Measurements from ENCODE around the gene GIGYF1. TPM values are rescaled to one million over a fixed set of nuclear protein-coding genes. Genes with fewer than 3 reads are reported as not detected.
"Not testable (repeated sequence)": the region's sequence is repeated elsewhere in the genome, so short reads cannot be mapped to it uniquely, and the experiment has no call there.

Gene GIGYF1
- total RNA-seq: 28.2 TPM

GRCh38 chr7:100694098-100694745 lies at the start of gene GIGYF1:
Gene GIGYF1, minus strand, starts transcription at chr7:100694250. Its CDS starts 6,012 bp downstream, at chr7:100688238.
- peak; percentile 81 for DNase-seq

- DNase-seq: no peak
These were observed 45.9 kb upstream of the GIGYF1 start for GRCh38 chr7:100739934-100740333.

GRCh38 chr7:100736671-100737070 lies 42.6 kb upstream of the GIGYF1 start:
- no peak for DNase-seq

- no peak for DNase-seq
These were observed 41.7 kb upstream of the GIGYF1 start for GRCh38 chr7:100735730-100736129.

- no peak for DNase-seq
These were observed 38.0 kb upstream of the GIGYF1 start for GRCh38 chr7:100731937-100732636.

GRCh38 chr7:100730136-100730800 lies 36.2 kb upstream of the GIGYF1 start:
- DNase-seq: no peak

GRCh38 chr7:100728196-100728595 lies 34.1 kb upstream of the GIGYF1 start:
- no peak for DNase-seq

- peak; percentile 87 for DNase-seq
These were observed 33.1 kb upstream of the GIGYF1 start for GRCh38 chr7:100726996-100727761.

GRCh38 chr7:100724364-100724763 lies 30.3 kb upstream of the GIGYF1 start:
- not testable (repeated sequence) for DNase-seq

GRCh38 chr7:100723732-100724275 lies 29.8 kb upstream of the GIGYF1 start:
- DNase-seq: no peak

- DNase-seq: no peak
These were observed 28.6 kb upstream of the GIGYF1 start for GRCh38 chr7:100722480-100723212.

GRCh38 chr7:100721505-100721812 lies 27.4 kb upstream of the GIGYF1 start:
- DNase-seq: no peak

- DNase-seq: no peak
These were observed 26.8 kb upstream of the GIGYF1 start for GRCh38 chr7:100720671-100721504.

GRCh38 chr7:100720279-100720670 lies 26.2 kb upstream of the GIGYF1 start, which contains the start of gene EPO:
Gene EPO, plus strand, starts transcription at chr7:100720468. Its CDS starts 513 bp downstream, at chr7:100720981.
- DNase-seq: no peak

- DNase-seq: no peak
These were observed 25.7 kb upstream of the GIGYF1 start for GRCh38 chr7:100719523-100720278.

GRCh38 chr7:100717073-100717472 lies 23.0 kb upstream of the GIGYF1 start:
- not testable (repeated sequence) for DNase-seq

- DNase-seq: no peak
These were observed 20.7 kb upstream of the GIGYF1 start for GRCh38 chr7:100714725-100715124.

- peak; percentile 44 for DNase-seq
These were observed 17.3 kb upstream of the GIGYF1 start for GRCh38 chr7:100711369-100711768.

GRCh38 chr7:100710452-100710851 lies 16.4 kb upstream of the GIGYF1 start:
- no peak for DNase-seq

- DNase-seq: no peak
These were observed 14.3 kb upstream of the GIGYF1 start for GRCh38 chr7:100708395-100708794.
